ENCODE measurements around the gene SEMA4B.
"Not testable (repeated sequence)": the region's sequence is repeated elsewhere in the genome, so short reads cannot be mapped to it uniquely, and the experiment has no call there.

Gene SEMA4B

GRCh38 chr15:90154861-90155626, 46.1 kb upstream of the SEMA4B start:
- TF ChIP-seq TARDBP (IDR thresholded peaks at IDR 0.05) (no peak), ARNT (IDR thresholded peaks at IDR 0.05) (no peak), LEF1 (IDR thresholded peaks at IDR 0.05; ENCODE audit: borderline replicate concordance) (no peak), FOXK2 (IDR thresholded peaks at IDR 0.05) (no peak), ELF4 (IDR thresholded peaks at IDR 0.05) (no peak), PKNOX1 (IDR thresholded peaks at IDR 0.05) (no peak), BHLHE40 (IDR thresholded peaks at IDR 0.05; ENCODE audit: borderline replicate concordance) (no peak), SUZ12 (IDR thresholded peaks at IDR 0.05) (no peak), SP1 (IDR thresholded peaks at IDR 0.05) (no peak), FOXA1 (IDR thresholded peaks at IDR 0.05) (no peak)
- no peak for DNase-seq (ENCODE audit: extremely low spot score)
- POLR2A ChIA-PET, result interaction anchor here (1.2 kb wide), 1 partner anchor 12 kb away, joined by 3 read pairs; no protein-coding TSS in a partner anchor
- CTCF ChIA-PET, result interaction anchor here (1.2 to 1.5 kb wide), 2 partner anchors 11 to 66 kb away, joined by 4 to 9 read pairs; no protein-coding TSS in a partner anchor

DNA sequence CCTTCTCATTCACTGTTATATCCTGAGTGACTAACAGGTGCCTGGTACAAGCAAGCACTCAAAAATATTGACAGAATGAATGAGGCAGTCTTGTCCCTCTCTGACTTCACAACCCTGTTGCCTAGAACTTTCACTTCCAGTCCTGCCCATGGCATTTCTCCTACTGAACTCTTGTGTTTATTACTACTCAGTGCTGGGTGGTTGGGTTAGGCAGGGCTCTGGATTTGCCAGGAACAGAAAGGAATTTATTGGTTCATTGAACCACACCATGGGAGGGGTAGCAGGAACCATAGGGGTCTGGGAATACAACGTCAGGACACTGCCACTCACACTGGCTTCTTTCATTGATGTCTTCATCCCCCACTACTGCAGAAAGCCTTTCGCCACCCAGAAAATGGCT, 41.9 kb upstream of the SEMA4B start:
- CTCF ChIA-PET, result interaction anchor here (1.1 kb wide), 1 partner anchor 62 kb away, joined by 5 read pairs; no protein-coding TSS in a partner anchor
- POLR2A ChIA-PET, result no interaction called here
- TF ChIP-seq HDGF (IDR thresholded peaks at IDR 0.05; ENCODE audit: borderline replicate concordance) (no peak), ZNF384 (IDR thresholded peaks at IDR 0.05) (no peak), FOXA1 (IDR thresholded peaks at IDR 0.05) (no peak), SUZ12 (IDR thresholded peaks at IDR 0.05) (no peak), ELF4 (IDR thresholded peaks at IDR 0.05) (no peak), PKNOX1 (IDR thresholded peaks at IDR 0.05) (no peak), FOXK2 (IDR thresholded peaks at IDR 0.05) (no peak), ARNT (IDR thresholded peaks at IDR 0.05) (no peak), BHLHE40 (IDR thresholded peaks at IDR 0.05; ENCODE audit: borderline replicate concordance) (no peak)
- DNase-seq (ENCODE audit: extremely low spot score), result no peak

DNA sequence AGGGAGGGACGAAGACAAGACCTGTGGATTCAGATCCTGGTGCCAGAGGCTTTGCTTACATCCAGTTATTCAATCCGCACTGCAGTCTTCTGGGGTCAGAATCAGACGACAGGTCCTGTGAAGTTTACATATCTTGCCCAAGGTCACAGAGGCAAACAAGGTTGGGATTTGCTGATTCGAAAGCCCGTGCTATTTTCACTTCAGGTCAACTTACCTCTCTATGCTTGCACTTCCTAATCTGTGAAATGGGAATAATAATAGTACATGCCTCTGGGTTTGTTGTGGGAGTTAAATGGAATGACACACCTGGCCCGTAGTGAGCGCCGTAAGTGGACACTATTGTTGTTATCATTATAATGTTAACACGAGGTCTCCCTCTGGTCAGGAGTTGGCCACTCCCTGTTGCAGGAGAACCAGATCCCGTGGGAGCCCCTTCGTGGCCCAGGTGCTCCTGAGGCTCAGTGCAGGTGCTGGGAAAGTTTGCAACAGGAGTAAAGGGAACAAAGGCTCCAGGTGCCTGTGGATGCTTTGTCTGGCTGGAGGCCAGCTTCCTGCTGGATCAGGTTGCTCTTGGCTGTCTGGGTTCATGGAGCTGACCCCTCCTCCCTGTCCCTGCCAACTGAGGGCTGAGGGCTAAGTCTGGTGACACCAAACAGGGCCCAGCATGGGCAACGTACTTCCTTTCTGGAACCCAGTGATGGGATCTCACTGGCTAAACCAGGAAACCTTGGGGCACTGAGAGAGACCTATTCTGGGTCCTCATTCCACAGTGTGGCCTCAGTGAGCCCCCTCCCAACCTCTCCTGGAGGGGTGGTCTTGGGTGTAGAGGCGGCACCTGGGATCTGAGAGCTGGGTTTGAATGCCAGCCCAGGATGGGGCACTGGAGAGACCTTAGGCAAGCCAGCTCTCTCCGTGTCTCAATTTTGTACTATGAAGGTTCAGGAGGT, 40.1 kb upstream of the SEMA4B start:
- ChIA-PET CTCF (no interaction called here), POLR2A (interaction anchor here (1.7 kb wide), 1 partner anchor 12 kb away, joined by 3 read pairs; no protein-coding TSS in a partner anchor)
- TF ChIP-seq ARNT (IDR thresholded peaks at IDR 0.05) (no peak), FOXK2 (IDR thresholded peaks at IDR 0.05) (no peak), NFRKB (IDR thresholded peaks at IDR 0.05) (no peak), TARDBP (IDR thresholded peaks at IDR 0.05) (no peak), SP1 (IDR thresholded peaks at IDR 0.05) (no peak), FOXA1 (IDR thresholded peaks at IDR 0.05) (no peak), FOXM1 (IDR thresholded peaks at IDR 0.05; ENCODE audit: borderline replicate concordance) (no peak), CTBP1 (IDR thresholded peaks at IDR 0.05; ENCODE audit: borderline replicate concordance) (no peak)
- no peak for DNase-seq (ENCODE audit: extremely low spot score)

DNA sequence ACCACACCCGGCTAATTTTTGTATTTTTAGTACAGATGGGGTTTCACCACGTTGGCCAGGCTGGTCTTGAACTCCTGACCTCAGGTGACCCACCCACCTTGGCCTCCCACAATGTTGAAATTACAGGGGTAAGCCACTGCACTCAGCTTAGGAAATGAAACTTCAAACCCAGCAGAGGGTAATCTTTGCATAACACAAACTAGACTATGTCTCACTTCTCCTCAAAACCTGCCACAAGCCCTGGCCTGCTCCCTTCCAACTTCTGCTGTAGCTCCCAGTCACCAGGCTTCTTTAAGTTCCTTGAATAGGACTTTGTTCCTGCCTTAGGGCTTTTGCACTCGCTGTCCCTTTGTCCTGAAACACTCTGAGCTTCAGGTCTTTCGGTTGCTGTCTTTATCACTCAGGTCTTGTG, 39.2 kb upstream of the SEMA4B start:
- POLR2A ChIA-PET, result interaction anchor here (1.7 kb wide), 1 partner anchor 11 kb away, joined by 3 read pairs; no protein-coding TSS in a partner anchor
- no peak for DNase-seq (ENCODE audit: extremely low spot score)

DNA sequence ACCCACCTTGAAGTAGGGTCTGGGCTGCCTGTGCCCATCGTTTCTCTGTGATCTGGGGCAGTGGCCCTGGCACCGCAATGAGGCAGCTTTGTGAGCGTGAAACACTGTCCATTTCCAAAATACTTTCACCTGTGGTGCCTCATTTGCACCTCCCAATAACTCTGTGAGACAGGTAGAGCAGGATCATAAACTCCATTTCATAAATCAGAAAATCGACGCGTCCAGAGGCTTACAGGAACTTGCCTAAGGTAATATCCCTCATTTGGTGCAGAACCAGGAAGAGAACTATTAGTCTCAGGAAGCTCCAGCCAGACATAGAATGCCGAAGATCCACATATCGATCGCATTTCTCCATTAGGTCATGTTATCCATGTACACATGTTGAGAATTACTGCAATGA, 38.2 kb upstream of the SEMA4B start:
- POLR2A ChIA-PET, result interaction anchor here (1.8 kb wide), 1 partner anchor 38 kb away, joined by 5 read pairs; the partner anchor contains the start of gene SEMA4B

More for the DNA sequence above, 39.2 kb upstream of the SEMA4B start:
- CTCF ChIA-PET, result interaction anchor here (0.7 kb wide), 1 partner anchor 59 kb away, joined by 4 read pairs; no protein-coding TSS in a partner anchor
- TF ChIP-seq SUZ12 (IDR thresholded peaks at IDR 0.05), result no peak
- TF ChIP-seq FOXK2 (IDR thresholded peaks at IDR 0.05), result no peak
- TF ChIP-seq CTBP1 (IDR thresholded peaks at IDR 0.05; ENCODE audit: borderline replicate concordance), result no peak
- TF ChIP-seq NFRKB (IDR thresholded peaks at IDR 0.05), result no peak
- no peak for TF ChIP-seq LEF1 (IDR thresholded peaks at IDR 0.05; ENCODE audit: borderline replicate concordance)
- no peak for TF ChIP-seq TARDBP (IDR thresholded peaks at IDR 0.05)
- no peak for TF ChIP-seq SP1 (IDR thresholded peaks at IDR 0.05)
- no peak for TF ChIP-seq ELF4 (IDR thresholded peaks at IDR 0.05)
- no peak for TF ChIP-seq ZNF384 (IDR thresholded peaks at IDR 0.05)
- TF ChIP-seq FOXM1 (IDR thresholded peaks at IDR 0.05; ENCODE audit: borderline replicate concordance), result no peak
- TF ChIP-seq L3MBTL2 (conservative IDR thresholded peaks at IDR 0.05), result no peak
- TF ChIP-seq ARNT (IDR thresholded peaks at IDR 0.05), result no peak
- TF ChIP-seq PKNOX1 (IDR thresholded peaks at IDR 0.05), result no peak
- no peak for TF ChIP-seq BHLHE40 (IDR thresholded peaks at IDR 0.05; ENCODE audit: borderline replicate concordance)
- TF ChIP-seq HDGF (IDR thresholded peaks at IDR 0.05; ENCODE audit: borderline replicate concordance), result no peak
- no peak for TF ChIP-seq FOXA1 (IDR thresholded peaks at IDR 0.05)

GRCh38 chr15:90164239-90164638, 36.9 kb upstream of the SEMA4B start:
- POLR2A ChIA-PET, result interaction anchor here (1.8 kb wide), 1 partner anchor 37 kb away, joined by 5 read pairs; the partner anchor contains the start of gene SEMA4B
- CTCF ChIA-PET; DNase-seq (ENCODE audit: extremely low spot score): not testable (repeated sequence)

More for the DNA sequence above, 38.2 kb upstream of the SEMA4B start:
- CTCF ChIA-PET, result interaction anchor here (0.6 kb wide), 2 partner anchors 17 to 54 kb away, joined by 4 to 5 read pairs; no protein-coding TSS in a partner anchor
- no peak for TF ChIP-seq PKNOX1 (IDR thresholded peaks at IDR 0.05)
- DNase-seq (ENCODE audit: extremely low spot score), result no peak
